Esophagus muscularis mucosa (tissue), 4 donors: ENCODE data around the gene BBLN.

Source experiments
- CTCF ChIP-seq, 3 experiments: fragments of 200-600 bp in 2 of 3; fragments of 450-650 bp in 1 of 3; sonication (generic) in 2 of 3; IDR thresholded peaks; one replicate each; pipeline ENCODE4 v1.5.1; 2017 to 2019; ENCODE audit warnings: antibody characterized with exemption in 3 of 3, mild to moderate bottlenecking in 2 of 3, moderate library complexity in 1 of 3
- EP300 ChIP-seq: sonication (generic); formaldehyde crosslinking; IDR thresholded peaks from one replicate; pipeline ENCODE4 v1.6.1; 2017; ENCODE audit warnings: antibody characterized with exemption
- POLR2A ChIP-seq: fragments of 450-650 bp; IDR thresholded peaks from one replicate; pipeline ENCODE4 v1.6.1; 2017; ENCODE audit warnings: antibody characterized with exemption, moderate library complexity, mild to moderate bottlenecking, low read depth
- POLR2AphosphoS5 ChIP-seq, 2 donors: sonication (generic); formaldehyde crosslinking; IDR thresholded peaks; one replicate each; pipeline ENCODE4 v1.6.1; 2017; ENCODE audit warnings: antibody characterized with exemption in 2 of 2

- TF ChIP-seq CTCF (IDR thresholded peaks at IDR 0.05), result no peak
- no peak for TF ChIP-seq EP300
- no peak for TF ChIP-seq POLR2A
- no peak for TF ChIP-seq POLR2AphosphoS5 (IDR thresholded peaks at IDR 0.05)
Observed at GRCh38 chr9:128208386-128208785, 48.3 kb downstream of the BBLN start.
